ENCODE measurements around the gene GOSR1.
"Not testable (repeated sequence)": the region's sequence is repeated elsewhere in the genome, so short reads cannot be mapped to it uniquely, and the experiment has no call there.

Gene GOSR1

DNA sequence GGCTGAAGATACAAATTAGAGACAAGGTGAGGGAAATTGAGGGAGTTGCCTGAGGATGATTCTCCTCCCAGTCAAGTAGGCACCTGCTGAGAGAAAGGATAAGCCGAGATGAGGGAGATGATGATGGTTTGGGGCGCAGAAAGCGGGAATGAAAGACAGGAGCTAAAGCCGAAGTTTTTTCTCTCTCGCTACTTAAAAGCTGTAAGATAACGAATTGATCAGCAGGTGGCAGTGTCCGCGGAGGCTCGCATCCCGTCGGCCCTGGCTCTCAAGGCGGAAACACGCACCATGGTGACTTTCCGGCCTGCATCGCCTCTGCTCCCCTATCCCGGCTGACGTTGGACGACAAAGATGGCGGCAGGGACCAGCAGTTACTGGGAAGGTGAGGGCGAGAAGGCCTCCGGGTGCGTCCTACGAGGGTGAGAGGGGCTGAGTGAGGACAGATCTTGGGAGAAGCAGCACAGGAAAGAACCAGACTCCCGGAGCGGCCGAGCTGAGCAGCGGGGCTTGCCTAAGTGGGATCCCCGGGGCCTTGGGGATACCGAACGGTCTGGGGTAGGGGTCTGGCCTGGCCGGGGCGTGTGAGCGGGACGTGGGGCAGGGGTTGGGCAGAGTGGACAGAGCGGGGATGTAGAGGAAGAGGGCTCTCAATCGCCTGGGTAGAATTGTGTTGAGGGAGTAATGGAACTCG is at the start of gene GOSR1:
Gene GOSR1, plus strand, starts transcription at position 326 of the 691 bp plus-strand sequence. Its CDS starts 26 bp downstream, at position 352.
- peak; percentile 84 for DNase-seq (ENCODE audit: low read depth)

DNA sequence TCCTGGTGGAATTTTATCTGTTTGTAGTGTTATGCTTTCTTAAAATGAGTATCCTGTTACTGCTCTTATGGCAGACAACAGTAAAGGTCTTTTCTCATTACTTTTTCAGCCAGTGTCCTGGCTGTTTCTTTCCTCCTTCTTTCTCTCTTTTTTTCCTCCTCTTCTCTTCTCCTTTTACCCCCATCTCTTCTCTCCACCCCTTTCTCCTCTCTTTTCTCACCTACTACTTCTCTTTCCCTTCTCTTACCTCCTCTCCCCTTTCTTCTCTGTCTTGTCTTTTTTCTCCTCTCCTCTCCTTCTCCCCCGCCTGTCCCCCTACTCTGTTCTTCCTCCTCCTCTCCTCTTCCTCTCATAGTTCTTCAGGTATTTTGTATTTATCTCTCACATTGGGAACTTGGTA is 49.6 kb upstream of the GOSR1 start:
- DNase-seq (ENCODE audit: low read depth), result no peak

DNA sequence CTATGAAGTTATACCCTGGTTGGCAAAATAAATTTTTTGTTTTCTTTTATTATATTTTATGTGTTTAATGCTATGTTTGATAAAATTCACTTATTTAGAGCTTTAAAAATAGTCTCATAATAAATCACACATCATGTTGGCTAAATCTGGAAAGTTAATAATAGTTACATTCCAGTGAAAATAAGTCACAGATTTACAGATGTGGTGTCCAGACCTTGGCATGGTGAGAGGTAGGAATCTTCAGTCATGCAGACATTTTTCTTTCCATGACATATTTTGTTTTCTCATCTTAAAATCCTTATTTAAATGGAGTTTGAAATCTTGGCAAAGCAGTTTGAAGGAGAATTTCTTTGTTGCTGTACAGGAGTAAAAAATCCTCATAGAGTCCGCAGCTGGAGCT is 48.1 kb upstream of the GOSR1 start:
- no peak for DNase-seq (ENCODE audit: low read depth)

DNA sequence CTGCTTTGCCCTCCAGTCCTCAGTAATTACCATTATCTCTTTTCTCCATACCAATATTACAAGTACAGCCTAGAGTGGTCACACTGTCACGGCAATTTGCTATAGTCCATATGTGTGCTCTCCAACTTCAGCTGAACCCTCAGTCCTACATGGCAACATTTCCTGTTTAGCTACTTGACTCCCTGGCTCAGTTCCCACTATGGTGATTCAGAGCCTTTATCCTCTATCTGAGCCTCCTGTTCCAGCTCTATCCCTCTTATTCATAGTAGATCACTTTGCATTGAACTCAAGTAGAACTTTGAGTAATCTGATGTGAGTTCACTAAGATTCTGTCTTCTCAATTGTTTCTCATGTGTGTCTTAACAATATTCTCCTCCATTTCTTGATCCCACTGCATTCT is 43.7 kb upstream of the GOSR1 start:
- DNase-seq (ENCODE audit: low read depth), result no peak

DNA sequence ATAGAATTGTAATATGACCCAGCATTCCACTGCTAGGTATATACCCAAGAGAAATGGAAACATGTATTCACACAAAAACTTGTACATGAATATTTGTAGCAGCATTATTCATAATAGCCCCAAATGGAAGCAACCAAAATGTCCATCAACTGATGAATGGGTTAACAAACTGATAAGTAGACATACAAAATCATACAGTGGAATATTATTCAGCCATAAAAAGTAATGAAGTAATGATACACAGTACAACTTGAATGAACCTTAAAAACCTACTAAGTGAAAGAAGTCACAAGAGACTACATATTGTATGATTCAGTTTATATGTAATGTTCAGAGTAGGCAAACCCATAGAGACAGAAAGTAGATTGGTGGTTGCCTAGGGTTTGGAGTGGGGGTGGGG is 40.5 kb upstream of the GOSR1 start:
- no peak for DNase-seq (ENCODE audit: low read depth)

DNA sequence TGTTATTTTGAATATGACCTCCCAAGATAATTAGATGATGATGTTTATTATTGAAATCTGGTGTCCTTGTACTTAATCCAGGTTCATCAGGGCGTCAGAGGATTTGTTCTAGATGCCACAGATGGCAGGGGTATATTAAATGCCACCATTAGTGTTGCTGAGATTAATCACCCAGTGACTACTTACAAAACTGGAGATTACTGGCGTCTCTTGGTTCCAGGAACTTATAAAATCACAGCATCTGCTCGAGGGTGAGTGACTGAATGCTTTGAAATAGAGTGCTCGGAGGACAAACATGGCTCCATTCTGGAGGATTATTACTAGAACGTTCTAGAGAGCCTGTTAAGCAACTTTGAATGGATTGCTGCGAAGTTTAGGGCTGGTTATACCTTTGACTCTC is 33.5 kb upstream of the GOSR1 start:
- no peak for DNase-seq (ENCODE audit: low read depth)

DNA sequence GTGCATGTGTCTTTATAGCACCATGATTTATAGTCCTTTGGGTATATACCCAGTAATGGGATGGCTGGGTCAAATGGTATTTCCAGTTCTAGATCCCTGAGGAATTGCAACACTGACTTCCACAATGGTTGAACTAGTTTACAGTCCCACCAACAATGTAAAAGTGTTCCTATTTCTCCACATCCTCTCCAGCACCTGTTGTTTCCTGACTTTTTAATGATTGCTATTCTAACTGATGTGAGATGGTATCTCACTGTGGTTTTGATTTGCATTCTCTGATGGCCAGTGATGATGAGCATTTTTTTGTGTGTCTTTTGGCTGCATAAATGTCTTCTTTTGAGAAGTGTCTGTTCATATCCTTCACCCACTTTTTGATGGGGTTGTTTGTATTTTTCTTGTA is 30.6 kb upstream of the GOSR1 start:
- DNase-seq (ENCODE audit: low read depth), result not testable (repeated sequence)

DNA sequence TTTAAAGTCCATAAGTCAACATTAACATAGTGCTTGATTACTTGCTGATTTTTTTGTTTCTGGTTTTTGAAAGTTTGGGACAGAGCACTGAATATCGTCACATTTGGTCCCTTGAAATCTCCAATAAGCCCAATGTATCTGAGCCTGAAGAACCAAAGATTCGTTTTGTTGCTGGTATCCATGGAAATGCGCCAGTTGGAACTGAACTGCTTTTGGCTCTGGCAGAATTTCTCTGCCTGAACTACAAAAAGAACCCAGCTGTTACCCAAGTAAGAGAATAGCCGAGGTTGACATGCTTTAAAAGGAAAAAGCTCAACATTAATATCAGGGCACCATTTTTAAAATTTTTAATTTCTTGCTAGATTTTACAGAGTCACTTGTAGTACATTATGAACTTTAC is 27.7 kb upstream of the GOSR1 start:
- DNase-seq (ENCODE audit: low read depth), result no peak

DNA sequence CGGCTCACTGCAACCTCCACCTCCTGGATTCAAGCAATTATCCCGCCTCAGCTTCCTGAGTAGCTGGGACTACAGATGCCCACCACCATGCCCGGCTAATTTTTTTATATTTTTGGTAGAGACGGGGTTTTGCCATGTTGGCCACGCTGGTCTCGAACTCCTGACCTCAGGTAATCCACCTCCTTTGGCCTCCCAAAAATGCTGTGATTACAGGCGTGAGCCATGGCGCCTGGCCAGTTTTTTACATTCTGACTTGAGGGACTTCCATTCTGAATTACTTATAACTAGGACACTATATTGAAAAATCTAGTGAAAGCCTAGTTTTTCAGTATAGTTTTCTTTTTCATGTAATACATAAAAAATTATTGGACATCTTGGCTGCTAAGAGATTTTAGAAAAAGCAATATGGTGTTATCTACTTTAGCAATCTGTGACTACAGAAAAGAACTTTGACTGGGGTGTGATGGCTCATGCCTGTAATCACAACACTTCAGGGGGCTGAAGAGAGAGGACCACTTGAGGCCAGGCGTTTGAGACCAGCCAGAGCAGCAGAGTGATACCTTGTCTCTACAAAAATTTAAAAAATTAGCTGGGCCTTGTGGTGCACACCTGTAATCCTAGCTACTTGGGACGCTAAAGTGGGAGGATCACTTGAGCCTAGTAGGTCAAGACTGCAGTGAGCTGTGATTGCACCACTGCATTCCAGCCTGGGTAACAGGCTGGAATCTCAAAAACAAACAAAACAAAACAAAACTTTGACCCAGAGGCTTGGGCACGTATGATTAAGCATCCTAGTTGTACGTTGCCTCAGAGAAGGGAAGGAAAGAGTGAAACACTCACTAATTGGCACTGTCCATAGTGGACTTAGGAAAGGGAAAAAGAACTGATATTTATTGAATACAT is 26.8 kb upstream of the GOSR1 start:
- no peak for DNase-seq (ENCODE audit: low read depth)

DNA sequence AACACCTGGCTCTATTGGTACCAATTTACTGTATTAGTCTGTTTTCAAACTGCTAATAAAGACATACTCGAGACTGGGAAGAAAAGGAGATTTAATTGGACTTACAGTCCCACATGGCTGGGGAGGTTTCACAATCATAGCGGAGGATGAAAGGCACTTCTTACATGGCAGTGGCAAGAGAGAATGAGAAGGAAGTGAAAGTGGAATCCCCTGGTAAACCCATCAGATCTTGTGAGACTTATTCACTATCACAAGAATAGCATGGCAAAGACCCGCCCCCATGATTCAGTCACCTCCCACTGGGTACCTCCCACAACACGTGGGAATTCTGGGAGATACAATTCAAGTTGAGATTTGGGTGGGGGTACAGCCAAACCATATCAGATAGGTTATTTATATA is 22.6 kb upstream of the GOSR1 start:
- no peak for DNase-seq (ENCODE audit: low read depth)

DNA sequence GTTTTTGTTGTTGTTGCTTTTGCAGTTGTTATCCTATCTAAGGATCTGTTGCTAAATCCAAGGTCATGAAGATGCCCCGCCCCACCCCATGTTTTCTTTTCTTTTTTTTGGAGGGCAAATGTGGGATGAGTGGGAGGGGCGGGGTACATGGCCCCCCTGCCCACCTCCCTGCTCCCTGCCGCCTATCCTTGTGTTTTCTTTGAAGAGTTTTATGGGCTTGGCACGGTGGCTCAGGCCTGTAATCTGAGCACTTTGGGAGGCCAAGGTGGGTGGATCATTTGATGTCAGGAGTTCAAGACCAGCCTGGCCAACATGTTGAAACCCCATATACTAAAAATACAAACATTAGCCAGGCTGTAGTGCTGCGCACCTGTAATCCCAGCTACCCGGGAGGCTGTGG is 18.8 kb upstream of the GOSR1 start:
- no peak for DNase-seq (ENCODE audit: low read depth)

DNA sequence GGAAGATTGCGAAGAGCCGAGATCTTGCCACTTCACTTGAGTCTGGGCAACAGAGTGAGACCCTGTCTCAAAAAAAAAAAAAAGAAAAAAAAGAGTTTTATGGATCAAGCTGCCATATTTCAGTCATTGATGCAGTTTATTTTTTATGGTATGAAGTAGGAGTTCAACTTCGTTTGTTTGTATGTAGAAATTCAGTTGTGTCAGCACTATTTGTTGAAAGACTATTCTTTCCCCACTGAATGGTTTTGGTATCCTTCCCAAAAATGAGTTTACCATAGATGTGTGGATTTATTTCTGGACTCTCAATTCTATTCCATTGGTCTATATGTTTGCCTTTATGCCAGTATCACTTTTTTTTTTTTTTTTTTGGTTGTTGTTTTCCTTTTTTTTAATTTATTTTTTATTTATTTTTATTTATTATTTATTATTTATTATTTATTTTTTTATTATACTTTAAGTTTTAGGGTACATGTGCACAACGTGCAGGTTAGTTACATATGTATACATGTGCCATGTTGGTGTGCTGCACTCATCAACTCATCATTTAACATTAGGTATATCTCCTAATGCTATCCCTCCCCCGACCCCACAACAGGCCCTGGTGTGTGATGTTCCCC is 18.3 kb upstream of the GOSR1 start:
- DNase-seq (ENCODE audit: low read depth), result not testable (repeated sequence)

DNA sequence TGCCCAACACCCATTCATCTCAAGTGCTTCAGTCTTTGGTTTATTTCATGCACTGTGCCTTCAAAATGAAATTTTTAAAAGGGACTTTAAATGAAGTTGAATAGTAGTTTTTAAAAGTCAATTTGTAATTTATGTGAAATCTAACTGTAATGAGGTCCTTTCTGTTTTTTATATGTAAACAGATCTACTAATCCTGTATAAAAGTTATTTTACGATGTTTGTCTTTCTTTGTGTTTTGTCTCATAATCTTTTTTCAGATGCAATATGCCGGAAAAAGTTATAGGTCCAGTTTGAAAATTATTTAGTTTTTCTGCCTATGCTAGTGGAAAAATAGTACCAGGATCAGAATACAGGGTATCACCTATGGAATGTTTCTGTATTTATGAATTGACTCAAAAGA is 8.7 kb upstream of the GOSR1 start:
- DNase-seq (ENCODE audit: low read depth), result no peak

DNA sequence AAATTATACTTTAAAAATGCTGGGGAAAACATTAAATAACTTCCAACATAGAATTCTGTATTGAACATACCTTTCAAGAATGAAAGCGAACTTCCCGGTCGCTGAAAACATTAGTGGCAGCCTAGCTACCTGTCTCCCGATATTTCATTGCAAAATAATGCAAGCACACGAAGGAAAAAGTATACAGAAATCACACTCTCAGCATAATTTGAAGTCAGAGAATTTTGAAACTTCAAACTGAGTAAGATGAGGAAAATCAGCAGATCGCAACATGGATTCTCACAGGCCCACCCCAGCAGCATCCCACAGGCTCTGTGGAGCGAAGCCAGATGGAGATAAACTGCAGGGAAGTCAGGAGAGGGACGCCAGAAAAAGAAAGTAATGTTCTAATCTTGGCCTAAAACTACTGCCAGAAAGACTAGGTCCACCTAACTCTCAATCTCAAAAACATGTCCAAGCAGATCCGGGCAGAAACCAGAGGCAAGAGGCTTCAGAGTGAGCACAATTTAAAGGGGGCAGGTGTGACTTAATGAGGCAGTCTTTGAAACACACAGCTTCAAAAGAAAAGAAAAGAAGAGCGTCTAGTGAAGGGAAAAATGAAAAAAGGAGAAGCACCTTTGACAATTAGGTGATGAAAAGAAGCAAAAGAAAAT is 4.8 kb upstream of the GOSR1 start:
- DNase-seq (ENCODE audit: low read depth), result no peak

DNA sequence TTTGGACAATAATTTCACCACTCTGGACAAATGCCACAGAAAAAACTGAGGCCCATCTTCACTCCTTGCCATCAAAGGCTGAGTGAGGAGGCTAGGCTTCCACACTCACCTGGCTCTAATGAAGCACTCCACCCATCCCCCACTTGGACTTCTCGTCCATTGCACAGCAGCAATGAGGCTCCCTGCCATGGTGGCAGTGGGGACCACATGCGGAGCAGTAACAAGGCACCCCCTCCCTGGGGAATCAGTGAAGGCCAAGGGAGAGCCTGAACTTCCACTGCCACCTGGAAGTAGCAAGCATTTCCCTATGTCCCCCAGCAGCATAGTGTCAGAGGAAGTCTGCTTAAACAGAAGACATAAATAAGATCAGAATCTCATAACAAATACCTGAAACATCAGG is 2.0 kb upstream of the GOSR1 start:
- no peak for DNase-seq (ENCODE audit: low read depth)

DNA sequence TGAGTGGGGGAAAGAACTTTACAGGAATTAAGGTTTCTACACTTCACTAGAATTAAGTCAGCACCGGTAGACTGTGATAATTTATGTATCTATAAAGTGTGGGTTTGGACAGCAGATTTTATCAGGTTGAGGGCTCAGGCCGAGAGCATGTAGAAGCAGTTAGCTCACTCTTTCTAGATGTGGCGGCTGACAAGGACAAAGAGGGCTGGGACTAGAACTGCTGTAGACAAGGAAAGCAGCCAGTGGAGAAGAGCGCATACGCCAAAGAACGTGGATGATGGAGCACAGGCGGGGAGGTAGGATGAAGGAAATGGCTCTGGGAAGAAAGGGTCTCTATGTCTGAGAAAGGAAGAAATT is 504 bp upstream of the GOSR1 start:
- DNase-seq (ENCODE audit: low read depth), result peak; percentile 3

DNA sequence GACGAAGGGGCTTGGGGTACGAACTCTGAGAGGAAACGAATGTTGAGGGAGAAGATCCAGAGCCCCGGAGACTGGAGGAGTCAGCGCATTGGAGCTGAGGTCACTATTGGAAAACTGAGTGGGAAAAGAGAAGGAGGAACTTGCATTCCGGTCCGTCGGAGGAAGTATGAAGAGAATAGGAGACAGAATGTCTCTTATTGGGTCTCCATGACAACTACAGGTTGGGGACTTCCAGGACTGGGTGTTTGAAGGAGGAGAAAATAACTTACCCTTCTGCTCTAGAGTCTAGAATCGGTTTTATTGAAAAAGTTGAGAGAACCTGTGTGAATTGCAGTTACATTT is 537 bp downstream of the GOSR1 start:
- DNase-seq (ENCODE audit: low read depth), result no peak

DNA sequence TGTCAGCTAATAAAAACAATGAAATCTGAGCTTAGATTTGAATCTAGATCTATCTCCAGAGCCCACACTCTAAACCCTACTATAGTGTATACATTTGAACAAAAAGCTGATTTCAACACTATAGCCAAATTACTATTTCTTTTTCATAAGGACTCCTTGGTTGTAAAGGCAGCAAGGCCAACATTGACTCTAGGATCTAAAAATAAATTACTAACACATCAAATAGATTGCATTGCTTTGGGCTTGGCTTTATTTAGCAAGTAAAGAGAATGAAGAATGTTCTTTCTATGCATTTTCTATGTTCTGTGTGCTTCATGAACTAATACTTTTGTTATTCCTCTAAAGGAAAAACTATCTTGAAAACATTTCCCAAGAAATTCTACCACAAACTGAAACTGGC is 5.3 kb downstream of the GOSR1 start:
- DNase-seq (ENCODE audit: low read depth), result no peak

DNA sequence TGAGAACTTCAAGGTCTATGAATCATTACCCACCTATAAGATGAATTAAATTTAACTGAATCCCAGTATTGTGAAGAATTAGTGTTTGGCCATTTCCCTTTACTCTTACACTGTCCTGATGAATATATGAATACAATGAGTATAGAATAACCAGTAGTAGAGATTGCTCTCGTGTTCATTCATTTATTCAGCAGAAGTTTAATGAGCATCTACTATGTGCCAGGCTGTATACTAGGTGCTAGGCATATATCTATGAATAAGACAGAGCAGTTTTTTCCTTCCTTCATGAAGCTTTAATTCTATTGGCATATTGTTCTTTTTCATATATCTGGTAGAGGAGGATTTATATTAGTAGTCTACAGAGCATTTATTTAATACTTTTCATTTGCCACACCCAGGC is 6.0 kb downstream of the GOSR1 start:
- no peak for DNase-seq (ENCODE audit: low read depth)

DNA sequence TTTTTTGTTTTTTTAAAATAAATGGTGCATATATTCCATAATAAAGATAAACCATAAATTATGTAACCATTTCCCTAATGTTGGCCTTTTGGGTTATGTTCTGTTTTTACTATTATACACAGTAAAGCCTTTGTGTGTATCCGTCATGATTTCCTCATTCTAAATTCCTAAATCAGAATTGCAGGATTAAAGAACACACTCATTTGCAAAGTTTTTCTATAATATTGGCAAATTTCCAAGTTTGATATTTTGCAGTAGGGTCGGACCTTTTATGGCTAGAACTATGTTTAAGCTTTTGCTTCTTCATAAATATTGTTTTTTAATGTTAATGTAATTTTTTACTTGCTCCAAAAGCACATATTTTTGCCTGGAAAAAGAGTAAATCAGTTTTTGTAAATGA is 16.6 kb downstream of the GOSR1 start:
- DNase-seq (ENCODE audit: low read depth), result no peak

DNA sequence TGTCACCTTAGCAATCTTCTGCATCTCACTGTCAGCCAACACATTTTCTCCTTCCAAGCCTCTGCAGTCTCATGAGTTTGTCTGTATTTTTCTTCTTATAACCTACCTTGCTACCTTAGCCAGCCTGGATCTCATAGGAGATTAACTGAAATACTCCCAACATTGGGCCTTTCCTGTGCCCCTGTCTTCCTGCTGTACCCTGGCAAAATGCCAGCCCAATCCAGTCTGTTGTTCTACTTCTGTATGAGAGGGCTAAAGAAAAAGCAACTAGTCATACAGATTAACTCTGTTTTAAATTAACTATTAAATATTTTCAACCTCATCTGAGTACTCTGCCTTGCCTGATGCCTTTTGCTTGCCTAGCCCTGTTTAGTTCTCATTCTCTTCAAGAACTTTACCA is 18.4 kb downstream of the GOSR1 start:
- DNase-seq (ENCODE audit: low read depth), result no peak

DNA sequence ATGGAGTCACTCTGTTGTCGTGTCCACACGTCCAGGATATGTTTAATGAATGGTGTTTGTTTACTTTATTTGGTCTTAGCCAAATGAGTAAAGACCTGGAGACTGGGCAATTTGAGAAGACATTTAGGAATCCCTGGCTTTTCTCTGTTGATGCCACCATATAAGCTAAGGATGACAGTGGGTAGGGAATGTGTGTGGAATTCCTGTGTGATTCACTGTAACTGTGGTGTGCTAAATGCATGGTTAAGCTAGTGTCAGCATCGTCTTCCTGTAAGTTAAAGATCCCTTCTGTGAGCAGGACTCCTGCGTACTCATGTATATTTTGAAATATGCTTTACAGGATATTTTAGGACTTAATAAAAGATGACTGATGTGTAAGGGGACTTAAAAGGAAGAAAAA is 26.4 kb downstream of the GOSR1 start:
- DNase-seq (ENCODE audit: low read depth), result no peak

DNA sequence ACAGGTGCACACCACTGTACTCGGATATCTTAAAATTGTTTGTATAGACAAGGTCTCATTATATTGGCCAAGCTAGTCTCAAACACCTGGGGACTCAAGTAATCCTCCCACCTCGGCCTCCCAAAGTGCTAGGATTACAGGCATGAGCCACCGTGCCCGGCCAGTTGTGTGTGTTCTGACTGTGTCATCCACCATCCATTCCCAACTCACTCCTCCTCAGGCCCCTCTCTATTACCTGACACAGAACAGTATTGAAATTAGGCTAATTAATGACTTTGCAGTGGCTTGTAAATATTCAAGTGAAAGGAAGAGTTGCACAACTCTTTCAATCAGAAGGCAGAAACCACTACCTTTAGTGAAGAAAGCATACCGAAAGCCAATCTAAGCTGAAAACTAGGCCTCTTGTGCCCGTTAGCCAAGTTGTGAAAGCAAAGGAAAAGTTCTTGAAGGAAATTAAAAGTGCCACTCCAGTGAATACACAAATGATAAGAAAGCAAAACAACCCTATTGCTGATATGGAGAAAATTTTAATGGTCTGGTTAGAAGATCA is 28.7 kb downstream of the GOSR1 start:
- no peak for DNase-seq (ENCODE audit: low read depth)
